Body of pancreas (tissue), 4 donors: Measurements from ENCODE around the gene NBAS.

Experiments used
- CTCF ChIP-seq, 7 experiments: fragments of 450-650 bp in 4 of 7; fragments of 200-600 bp in 3 of 7; sonication (generic) in 3 of 7; IDR thresholded peaks; one replicate each; pipeline ENCODE4 v1.5.1; 2016 to 2019; ENCODE audit warnings: antibody characterized with exemption in 7 of 7
- POLR2A ChIP-seq, 3 donors: fragments of 450-650 bp; IDR thresholded peaks; one replicate each; pipeline ENCODE4 v1.6.1; 2016; ENCODE audit warnings: antibody characterized with exemption in 3 of 3, mild to moderate bottlenecking in 2 of 3

GRCh38 chr2:15485949-15486348, 75.2 kb downstream of the NBAS start:
- no peak for TF ChIP-seq POLR2A (IDR thresholded peaks at IDR 0.05)
- no peak for TF ChIP-seq CTCF (IDR thresholded peaks at IDR 0.05)
